Measurements from ENCODE around the gene SAG. TPM values are rescaled to one million over a fixed set of nuclear protein-coding genes. Genes with fewer than 3 reads are reported as not detected.

Gene SAG
- total RNA-seq, 1 donor from 2014 or later: not detected

- no peak overlapping the region for H3K27ac Mint-ChIP-seq
- no peaks in the 10 kb centered on the region for H3K27me3 Mint-ChIP-seq
- no peak overlapping the region for H3K4me3 Mint-ChIP-seq (ENCODE audit: low read depth)
These were observed 18.2 kb downstream of the SAG start for GRCh38 chr2:233325814-233326213.

GRCh38 chr2:233326500-233326899, 18.9 kb downstream of the SAG start:
- no peaks in the 10 kb centered on the region for H3K9me3 Mint-ChIP-seq (ENCODE audit: low read depth)
- H3K27me3 Mint-ChIP-seq: no peaks in the 10 kb centered on the region
- TF ChIP-seq CTCF (IDR thresholded peaks at IDR 0.05; ENCODE audit: unreplicated experiment): no peak
- no peaks in the 10 kb centered on the region for H3K36me3 Mint-ChIP-seq (ENCODE audit: insufficient read depth)
- no peak for DNase-seq (ENCODE audit: low spot score, unreplicated experiment)
- no peak overlapping the region for H3K4me3 Mint-ChIP-seq (ENCODE audit: low read depth)
- H3K27ac Mint-ChIP-seq: no peak overlapping the region
- H3K4me1 Mint-ChIP-seq (ENCODE audit: low read depth): no peaks in the 10 kb centered on the region

More at GRCh38 chr2:233325814-233326213, 18.2 kb downstream of the SAG start:
- TF ChIP-seq CTCF (IDR thresholded peaks at IDR 0.05; ENCODE audit: unreplicated experiment): no peak
- H3K4me1 Mint-ChIP-seq (ENCODE audit: low read depth): no peaks in the 10 kb centered on the region
- no peaks in the 10 kb centered on the region for H3K9me3 Mint-ChIP-seq (ENCODE audit: low read depth)
- H3K36me3 Mint-ChIP-seq (ENCODE audit: insufficient read depth): no peaks in the 10 kb centered on the region
- no peak for DNase-seq (ENCODE audit: low spot score, unreplicated experiment)

GRCh38 chr2:233328922-233329321, 21.3 kb downstream of the SAG start:
- Mint-ChIP-seq H3K27ac (no peak overlapping the region), H3K27me3 (peaks cover 2% of the 10 kb centered on the region), H3K9me3 (ENCODE audit: low read depth) (no peaks in the 10 kb centered on the region), H3K4me3 (ENCODE audit: low read depth) (no peak overlapping the region), H3K36me3 (ENCODE audit: insufficient read depth) (no peaks in the 10 kb centered on the region), H3K4me1 (ENCODE audit: low read depth) (no peaks in the 10 kb centered on the region)
- no peak for TF ChIP-seq CTCF (IDR thresholded peaks at IDR 0.05; ENCODE audit: unreplicated experiment)
- DNase-seq (ENCODE audit: low spot score, unreplicated experiment): no peak

DNA sequence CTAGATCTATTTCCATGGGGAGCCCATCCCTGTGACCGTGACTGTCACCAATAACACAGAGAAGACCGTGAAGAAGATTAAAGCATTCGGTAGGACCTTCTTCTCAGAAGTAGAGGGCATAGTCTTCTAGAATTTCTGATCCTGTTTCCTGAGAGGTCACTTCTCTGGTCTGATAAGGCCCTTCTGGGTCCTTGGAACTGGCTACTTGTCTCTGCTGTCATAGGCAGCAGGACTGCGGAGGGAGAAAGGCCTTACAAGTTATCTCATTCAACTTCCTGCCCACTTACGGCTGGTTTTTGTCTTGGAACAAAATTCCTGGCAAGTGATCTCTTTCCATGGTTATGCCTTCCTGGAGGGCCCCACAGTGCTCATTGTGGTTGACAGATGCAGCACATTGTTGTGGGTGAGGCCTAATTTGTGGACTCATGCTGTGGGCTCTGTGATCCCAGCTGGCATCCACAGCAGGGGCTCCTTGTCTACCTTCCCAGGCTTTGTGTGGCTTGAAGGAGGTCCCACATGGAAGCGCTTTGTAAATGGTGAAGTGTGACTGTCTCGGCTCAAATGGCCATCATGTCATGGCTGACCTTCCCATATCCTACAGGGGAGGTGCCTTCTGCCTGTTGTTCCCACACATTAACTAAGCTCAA, 22.0 kb downstream of the SAG start:
- Mint-ChIP-seq H3K27ac (no peak overlapping the region), H3K4me1 (ENCODE audit: low read depth) (no peaks in the 10 kb centered on the region), H3K4me3 (ENCODE audit: low read depth) (no peak overlapping the region), H3K27me3 (peaks cover 4% of the 10 kb centered on the region), H3K36me3 (ENCODE audit: insufficient read depth) (no peaks in the 10 kb centered on the region), H3K9me3 (ENCODE audit: low read depth) (no peaks in the 10 kb centered on the region)
- no peak for DNase-seq (ENCODE audit: low spot score, unreplicated experiment)
- TF ChIP-seq CTCF (IDR thresholded peaks at IDR 0.05; ENCODE audit: unreplicated experiment): no peak

GRCh38 chr2:233331536-233331935, 23.9 kb downstream of the SAG start:
- Mint-ChIP-seq H3K27me3 (peaks cover 4% of the 10 kb centered on the region), H3K4me3 (ENCODE audit: low read depth) (no peak overlapping the region)
- no peak for TF ChIP-seq CTCF (IDR thresholded peaks at IDR 0.05; ENCODE audit: unreplicated experiment)

More at GRCh38 chr2:233331536-233331935, 23.9 kb downstream of the SAG start:
- H3K27ac Mint-ChIP-seq: no peak overlapping the region
- no peak for DNase-seq (ENCODE audit: low spot score, unreplicated experiment)
- no peaks in the 10 kb centered on the region for H3K4me1 Mint-ChIP-seq (ENCODE audit: low read depth)
- H3K9me3 Mint-ChIP-seq (ENCODE audit: low read depth): no peaks in the 10 kb centered on the region
- no peaks in the 10 kb centered on the region for H3K36me3 Mint-ChIP-seq (ENCODE audit: insufficient read depth)

Data from progenitor cell of endocrine pancreas (in vitro differentiated cells).